Left lung (tissue), 10 donors: ENCODE data around the gene ACTN4. TPM values are rescaled to one million over a fixed set of nuclear protein-coding genes. Genes with fewer than 3 reads are reported as not detected.
"Not testable (repeated sequence)": the region's sequence is repeated elsewhere in the genome, so short reads cannot be mapped to it uniquely, and the experiment has no call there.

Experiments
- ATAC-seq: fragments of 200-7000 bp; cut with Tn5 transposase; one replicate; pipeline ENCODE4 v1.9.1; 2020; ENCODE audit warnings: moderate library complexity
- DNase-seq, 4 donors: peaks; one replicate each; pipeline ENCODE4 v3.0.0-alpha.2; 2013 to 2020
- H3K27ac ChIP-seq, 2 donors: fragments of 200-600 bp; sonication (generic) in 1 of 2; one replicate each; pipeline versions ENCODE4 v1.5.0 to v1.8.0; 2020 to 2021
- H3K27me3 ChIP-seq, 2 donors: fragments of 200-600 bp; sonication (generic) in 1 of 2; one replicate each; pipeline versions ENCODE4 v1.5.0 to v1.8.0; 2020 to 2021
- H3K36me3 ChIP-seq, 2 donors: fragments of 200-600 bp; sonication (generic) in 1 of 2; one replicate each; pipeline versions ENCODE4 v1.5.0 to v1.8.0; 2020 to 2021
- H3K4me1 ChIP-seq, 2 donors: fragments of 200-600 bp; one replicate each; pipeline ENCODE4 v1.8.0; 2021
- H3K4me3 ChIP-seq, 2 donors: fragments of 200-600 bp; sonication (generic) in 1 of 2; one replicate each; pipeline versions ENCODE4 v1.5.0 to v1.8.0; 2020 to 2021; ENCODE audit warnings: mild to moderate bottlenecking in 1 of 2
- H3K9me3 ChIP-seq, 2 donors: fragments of 200-600 bp; sonication (generic) in 1 of 2; one replicate each; pipeline versions ENCODE4 v1.5.0 to v1.8.0; 2020 to 2021
- intact Hi-C, 2 donors: fragments of 100-400 bp; cut with DNase I; formaldehyde crosslinking; loops; one replicate each; pipeline versions ENCODE4 v1.11.2 to v1.14.2; 2022
- polyA plus RNA-seq, 6 donors: library from polyadenylated mRNA; unstranded; fragments of 120-200 nt; gene quantifications; one replicate each; pipeline ENCODE4 v1.2.1, GENCODE V29; 2013; ENCODE audit not compliant: insufficient read length in 6 of 6
- total RNA-seq, 2 donors: library from RNA; stranded (reverse); fragmentation: NEBNext Ultra II Directional; extraction: Animal tissue kit (Norgen Biotek cat#: 25700); gene quantifications; one replicate each; pipeline ENCODE4 v1.2.1, GENCODE V29; 2021
- TF ChIP-seq, protein P1 (sequence below), 2 donors: fragments of 200-600 bp; sonication (generic) in 1 of 2; IDR thresholded peaks; one replicate each; pipeline versions ENCODE4 v1.5.0 to v1.8.0; 2021; ENCODE audit warnings: antibody characterized with exemption in 2 of 2
- donor health status: DM: no; HTN: yes; CAD: no.
- donor health status: DM: no; HTN: no; CAD: no.

The ACTN4 gene
- total and polyA plus RNA-seq, 8 donors: 373 to 647 (median 402) TPM

DNA sequence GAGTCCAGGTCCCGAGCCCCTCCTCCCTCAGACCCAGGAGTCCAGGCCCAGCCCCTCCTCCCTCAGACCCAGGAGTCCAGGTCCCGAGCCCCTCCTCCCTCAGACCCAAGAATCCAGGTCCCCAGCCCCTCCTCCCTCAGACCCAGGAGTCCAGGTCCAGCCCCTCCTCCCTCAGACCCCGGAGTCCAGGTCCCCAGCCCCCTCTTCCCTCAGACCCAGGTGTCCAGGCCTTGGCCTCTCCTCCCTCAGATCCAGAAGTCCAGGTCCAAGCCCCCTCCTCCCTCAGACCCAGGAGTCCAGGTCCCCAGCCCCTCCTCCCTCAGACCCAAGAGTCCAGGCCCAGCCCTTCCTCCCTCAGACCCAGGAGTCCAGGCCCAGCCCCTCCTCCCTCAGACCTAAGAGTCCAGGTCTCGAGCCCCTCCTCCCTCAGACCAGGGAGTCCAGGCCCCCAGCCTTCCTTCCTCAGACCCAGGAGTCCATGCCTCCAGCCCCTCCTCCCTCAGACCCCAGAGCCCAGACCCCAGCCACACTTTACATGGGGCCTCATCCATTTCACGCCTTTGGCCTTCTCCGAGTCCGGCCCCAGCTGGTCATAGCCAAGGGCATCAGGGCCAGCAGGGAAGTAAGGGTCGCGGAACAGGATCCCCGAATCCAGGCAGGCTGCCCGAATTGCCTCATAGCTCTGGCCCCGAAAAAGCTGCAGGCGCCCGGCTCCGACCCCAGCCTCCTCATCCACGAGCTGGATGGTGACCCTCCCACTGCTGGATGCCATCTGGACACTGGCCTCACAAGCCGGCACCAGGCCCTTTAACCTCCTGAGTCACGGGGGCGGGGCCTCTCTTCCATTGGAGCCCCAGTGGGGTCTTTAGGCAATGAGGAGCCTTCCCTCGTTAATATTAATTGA, 96.2 kb downstream of the ACTN4 start:
- H3K27me3 ChIP-seq: no peaks in the 10 kb centered on the region
- H3K36me3 ChIP-seq: no peaks in the 10 kb centered on the region
- ATAC-seq: no peak
- intact Hi-C loops: no loop called here
- no peaks in the 10 kb centered on the region for H3K9me3 ChIP-seq
- H3K4me1 ChIP-seq: no peaks in the 10 kb centered on the region
- H3K27ac ChIP-seq: no peak overlapping the region
- TF ChIP-seq, protein P1, sequence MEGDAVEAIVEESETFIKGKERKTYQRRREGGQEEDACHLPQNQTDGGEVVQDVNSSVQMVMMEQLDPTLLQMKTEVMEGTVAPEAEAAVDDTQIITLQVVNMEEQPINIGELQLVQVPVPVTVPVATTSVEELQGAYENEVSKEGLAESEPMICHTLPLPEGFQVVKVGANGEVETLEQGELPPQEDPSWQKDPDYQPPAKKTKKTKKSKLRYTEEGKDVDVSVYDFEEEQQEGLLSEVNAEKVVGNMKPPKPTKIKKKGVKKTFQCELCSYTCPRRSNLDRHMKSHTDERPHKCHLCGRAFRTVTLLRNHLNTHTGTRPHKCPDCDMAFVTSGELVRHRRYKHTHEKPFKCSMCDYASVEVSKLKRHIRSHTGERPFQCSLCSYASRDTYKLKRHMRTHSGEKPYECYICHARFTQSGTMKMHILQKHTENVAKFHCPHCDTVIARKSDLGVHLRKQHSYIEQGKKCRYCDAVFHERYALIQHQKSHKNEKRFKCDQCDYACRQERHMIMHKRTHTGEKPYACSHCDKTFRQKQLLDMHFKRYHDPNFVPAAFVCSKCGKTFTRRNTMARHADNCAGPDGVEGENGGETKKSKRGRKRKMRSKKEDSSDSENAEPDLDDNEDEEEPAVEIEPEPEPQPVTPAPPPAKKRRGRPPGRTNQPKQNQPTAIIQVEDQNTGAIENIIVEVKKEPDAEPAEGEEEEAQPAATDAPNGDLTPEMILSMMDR (IDR thresholded peaks at IDR 0.05): no peak
- no peak for DNase-seq
- no peak overlapping the region for H3K4me3 ChIP-seq

DNA sequence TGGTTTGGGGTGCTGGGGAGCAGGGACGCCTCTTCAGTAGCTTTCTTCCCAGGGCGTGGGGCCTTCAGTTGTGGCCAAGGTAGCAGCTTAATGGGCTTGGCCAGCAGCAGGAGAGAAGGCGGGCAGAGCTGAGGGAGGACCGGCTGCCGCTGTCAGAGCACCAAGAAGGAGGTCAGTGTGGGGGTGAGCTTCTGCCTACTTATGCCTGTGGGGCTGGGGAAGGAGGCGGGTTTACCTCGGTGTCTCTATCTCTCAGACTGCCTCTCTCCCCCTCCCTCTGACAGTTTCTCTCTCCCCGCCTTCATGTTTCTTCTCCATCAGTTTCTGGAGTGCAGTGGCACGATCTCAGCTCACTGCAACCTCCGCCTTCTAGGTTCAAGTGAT, 96.8 kb downstream of the ACTN4 start, which contains the start of gene CAPN12:
Gene CAPN12 (minus strand): TSS at position 177 of the 384 bp plus-strand sequence. CDS start 309 bp downstream, outside the sequence.
- Histone ChIP-seq H3K4me1 (no peaks in the 10 kb centered on the region), H3K9me3 (no peaks in the 10 kb centered on the region), H3K27ac (no peak within 1 kb of the TSS), H3K27me3 (no peaks in the 10 kb centered on the region), H3K36me3 (no peaks in the 10 kb centered on the region), H3K4me3 (no peak within 1 kb of the TSS)
- intact Hi-C loops: no loop called here
- DNase-seq: no peak
- TF ChIP-seq, protein P1 (IDR thresholded peaks at IDR 0.05): no peak
- no peak for ATAC-seq

DNA sequence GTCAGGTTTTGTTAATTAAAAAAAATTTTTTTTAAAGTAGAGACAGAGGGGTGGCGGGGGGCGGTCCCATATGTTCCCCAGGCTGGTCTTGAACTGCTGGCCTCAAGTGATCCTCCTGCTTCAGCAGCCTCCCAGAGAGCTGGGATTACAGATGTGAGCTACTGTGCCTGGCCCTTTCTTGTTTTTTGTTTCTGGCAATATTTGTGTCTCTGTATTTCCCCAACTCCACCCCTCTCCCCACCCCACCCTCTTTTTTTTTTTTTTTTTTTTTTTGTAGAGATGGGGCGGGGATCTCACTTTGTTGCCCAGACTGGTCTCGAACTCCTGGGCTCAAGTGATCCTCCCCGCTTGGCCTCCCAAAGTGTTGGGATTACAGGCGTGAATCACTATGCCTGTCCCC, 97.4 kb downstream of the ACTN4 start:
- TF ChIP-seq, protein P1 (IDR thresholded peaks at IDR 0.05): no peak
- Histone ChIP-seq H3K4me1 (no peaks in the 10 kb centered on the region), H3K27ac (no peak overlapping the region), H3K36me3 (no peaks in the 10 kb centered on the region), H3K4me3 (no peak overlapping the region), H3K27me3 (no peaks in the 10 kb centered on the region), H3K9me3 (no peaks in the 10 kb centered on the region)
- ATAC-seq: no peak
- intact Hi-C loops: no loop called here
- no peak for DNase-seq

DNA sequence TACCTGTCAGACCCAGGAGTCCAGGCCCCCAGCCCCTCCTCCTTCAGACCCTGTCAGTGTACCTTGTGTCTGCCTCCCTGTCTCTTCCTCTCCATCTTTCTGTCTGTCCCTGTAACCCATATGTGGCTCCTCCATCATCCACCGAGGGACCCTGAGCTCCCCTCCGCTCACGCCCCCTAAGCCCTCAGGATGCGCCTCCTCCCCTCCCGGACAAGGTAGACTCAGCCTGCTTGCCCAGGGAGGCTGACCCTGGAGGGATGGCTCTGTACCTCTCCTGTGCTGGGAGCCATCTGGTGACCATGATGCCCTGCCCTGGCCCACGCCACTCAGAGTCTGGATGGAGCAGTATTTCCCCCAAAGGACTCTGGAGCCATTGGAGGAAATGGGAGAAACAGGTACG, 97.9 kb downstream of the ACTN4 start:
- Histone ChIP-seq H3K27me3 (no peaks in the 10 kb centered on the region), H3K4me1 (no peaks in the 10 kb centered on the region), H3K36me3 (no peaks in the 10 kb centered on the region), H3K4me3 (no peak overlapping the region), H3K27ac (no peak overlapping the region), H3K9me3 (no peaks in the 10 kb centered on the region)
- intact Hi-C loops: no loop called here
- ATAC-seq (no peak), DNase-seq (no peak)
- TF ChIP-seq, protein P1 (IDR thresholded peaks at IDR 0.05): no peak

DNA sequence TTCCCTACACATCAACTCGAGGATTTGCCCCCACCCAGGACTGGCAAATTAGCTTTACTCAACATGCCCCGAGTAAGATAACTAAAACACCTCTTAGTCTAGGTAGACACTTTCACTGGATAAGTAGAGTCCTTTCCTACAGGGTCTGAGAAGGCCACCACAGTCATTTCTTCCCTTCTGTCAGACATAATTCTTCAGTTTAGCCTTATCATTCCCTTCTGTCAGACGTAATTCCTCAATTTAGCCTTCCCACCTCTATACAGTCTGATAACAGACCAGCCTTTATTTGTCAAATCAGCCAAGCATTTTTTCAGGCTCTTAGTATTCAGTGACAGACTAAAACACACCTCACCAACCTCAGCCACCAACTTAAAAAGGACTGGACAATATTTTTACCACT, 106.3 kb downstream of the ACTN4 start:
- H3K4me1 ChIP-seq, intact Hi-C loops, H3K27me3 ChIP-seq, ATAC-seq, H3K4me3 ChIP-seq, H3K27ac ChIP-seq, DNase-seq, H3K36me3 ChIP-seq, H3K9me3 ChIP-seq: not testable (repeated sequence)

DNA sequence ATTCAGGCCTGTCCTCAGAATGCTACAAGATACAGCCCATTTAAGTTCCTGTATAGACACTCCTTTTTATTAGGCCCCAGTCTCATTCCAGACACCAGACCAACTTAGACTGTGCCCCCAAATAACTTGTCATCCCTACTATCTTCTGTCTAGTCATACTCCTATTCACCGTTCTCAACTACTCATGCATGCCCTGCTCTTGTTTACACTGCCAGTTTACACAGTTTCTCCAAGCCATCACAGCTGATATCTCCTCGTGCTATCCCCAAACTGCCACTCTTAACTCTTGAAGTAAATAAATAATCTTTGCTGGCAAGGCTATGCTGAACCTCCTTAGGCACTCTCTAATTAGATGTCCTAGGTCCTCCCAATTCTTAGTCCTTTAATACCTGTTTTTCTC, 106.7 kb downstream of the ACTN4 start:
- H3K27ac ChIP-seq: not testable (repeated sequence)

More for the DNA sequence above, 106.7 kb downstream of the ACTN4 start:
- DNase-seq, ATAC-seq, H3K4me1 ChIP-seq, H3K9me3 ChIP-seq, H3K36me3 ChIP-seq, H3K4me3 ChIP-seq, H3K27me3 ChIP-seq, intact Hi-C loops: not testable (repeated sequence)
